Esophagus (tissue), 2 donors: ENCODE data around the gene TLR3. TPM values are rescaled to one million over a fixed set of nuclear protein-coding genes. Genes with fewer than 3 reads are reported as not detected.

Source experiments
- H3K27ac ChIP-seq, 2 donors: one replicate each; pipeline ENCODE4 v1.5.1; 2013; ENCODE audit warnings: low read depth in 2 of 2, mild to moderate bottlenecking in 2 of 2, inconsistent platforms in 1 of 2, low read length in 1 of 2, moderate library complexity in 1 of 2
- H3K27me3 ChIP-seq, 2 donors: one replicate each; pipeline ENCODE4 v1.6.1; 2013; ENCODE audit warnings: low read length in 2 of 2, control low read depth in 1 of 2, mild to moderate bottlenecking in 1 of 2; ENCODE audit not compliant: insufficient read depth in 2 of 2, control insufficient read depth in 1 of 2
- H3K36me3 ChIP-seq, 2 donors: one replicate each; pipeline ENCODE4 v1.6.1; 2013; ENCODE audit warnings: low read length in 1 of 2; ENCODE audit not compliant: control insufficient read depth in 2 of 2, insufficient read depth in 2 of 2
- H3K4me1 ChIP-seq, 2 donors: one replicate each; pipeline ENCODE4 v1.6.1; 2013; ENCODE audit warnings: low read length in 1 of 2; ENCODE audit not compliant: control insufficient read depth in 2 of 2, insufficient read depth in 2 of 2
- H3K4me3 ChIP-seq, 2 donors: one replicate each; pipeline ENCODE4 v1.5.1; 2013; ENCODE audit warnings: low read length in 2 of 2, mild to moderate bottlenecking in 2 of 2, low read depth in 1 of 2, moderate library complexity in 1 of 2
- H3K9me3 ChIP-seq, 2 donors: one replicate each; pipeline ENCODE4 v1.6.1; 2013; ENCODE audit warnings: mild to moderate bottlenecking in 2 of 2, low read depth in 1 of 2, low read length in 1 of 2, moderate library complexity in 1 of 2; ENCODE audit not compliant: control insufficient read depth in 2 of 2, insufficient read depth in 1 of 2
- WGBS, 2 donors: extraction: QIAGEN DNeasy Blood & Tissue Kit; methylation state at CpG; one replicate each; pipeline ENCODE4 v1.1.7; 2013; 5-methylcytosine and 5-hydroxymethylcytosine counted together
- polyA plus RNA-seq, 2 donors: library from polyadenylated mRNA; stranded (reverse); fragments of 200-250 nt; gene quantifications; one replicate each; pipeline ENCODE4 v1.2.3, GENCODE V29; 2013
- donor health status: healthy with polysubstance abuse.
- donor health status: Bipolar disorder and iron deficiency.

The TLR3 gene
- polyA plus RNA-seq, 2 donors, result 2.1 to 3.6 TPM

- 60 to 63% methylated on average over 7 of the region's 7 CpGs for WGBS, 2 donors
- Histone ChIP-seq H3K4me1 (no peaks in the 10 kb centered on the region), H3K9me3 (no peaks in the 10 kb centered on the region), H3K4me3 (no peak overlapping the region), H3K36me3 (peaks cover 0 to 4% of the 10 kb centered on the region in 2 donors), H3K27me3 (no peaks in the 10 kb centered on the region), H3K27ac (no peak overlapping the region)
These were observed 49.6 kb downstream of the TLR3 start for GRCh38 chr4:186118582-186118981.

- H3K9me3 ChIP-seq, result no peaks in the 10 kb centered on the region
- WGBS, 2 donors, result 79 to 88% methylated on average over 2 of the region's 2 CpGs
- H3K4me3 ChIP-seq, result no peak overlapping the region
- no peaks in the 10 kb centered on the region for H3K27me3 ChIP-seq
- peaks cover 0 to 4% of the 10 kb centered on the region in 2 donors for H3K36me3 ChIP-seq
- H3K4me1 ChIP-seq, result no peaks in the 10 kb centered on the region
- no peak overlapping the region for H3K27ac ChIP-seq
These were observed 52.1 kb downstream of the TLR3 start for GRCh38 chr4:186121057-186121456.

GRCh38 chr4:186128842-186129241 lies 59.9 kb downstream of the TLR3 start:
- Histone ChIP-seq H3K9me3 (no peaks in the 10 kb centered on the region), H3K4me3 (no peak overlapping the region), H3K4me1 (no peaks in the 10 kb centered on the region), H3K36me3 (no peaks in the 10 kb centered on the region), H3K27me3 (no peaks in the 10 kb centered on the region), H3K27ac (no peak overlapping the region)
- WGBS, 2 donors, result 88 to 91% methylated on average over 3 of the region's 3 CpGs

- Histone ChIP-seq H3K27ac (no peak overlapping the region), H3K9me3 (no peaks in the 10 kb centered on the region), H3K27me3 (no peaks in the 10 kb centered on the region), H3K36me3 (no peaks in the 10 kb centered on the region), H3K4me3 (no peak overlapping the region), H3K4me1 (no peaks in the 10 kb centered on the region)
- WGBS, 2 donors, result 84 to 85% methylated on average over 2 of the region's 2 CpGs
These were observed 63.0 kb downstream of the TLR3 start for GRCh38 chr4:186131935-186132334.

- Histone ChIP-seq H3K27ac (no peak overlapping the region), H3K9me3 (no peaks in the 10 kb centered on the region), H3K36me3 (no peaks in the 10 kb centered on the region), H3K27me3 (no peaks in the 10 kb centered on the region), H3K4me1 (no peaks in the 10 kb centered on the region), H3K4me3 (no peak overlapping the region)
- WGBS, 2 donors, result 22 to 26% methylated on average over 4 of the region's 4 CpGs
These were observed 63.8 kb downstream of the TLR3 start for GRCh38 chr4:186132577-186133242.

- WGBS, 2 donors, result 73 to 78% methylated on average over 3 of the region's 3 CpGs
These were observed 65.3 kb downstream of the TLR3 start for GRCh38 chr4:186134257-186134656.

GRCh38 chr4:186134861-186135260 lies 65.9 kb downstream of the TLR3 start:
- no peaks in the 10 kb centered on the region for H3K36me3 ChIP-seq
- H3K4me3 ChIP-seq, result no peak overlapping the region
- WGBS, 2 donors, result 93 to 96% methylated on average over 11 of the region's 11 CpGs
- no peak overlapping the region for H3K27ac ChIP-seq
- H3K9me3 ChIP-seq, result no peaks in the 10 kb centered on the region
- H3K27me3 ChIP-seq, result no peaks in the 10 kb centered on the region
- H3K4me1 ChIP-seq, result no peaks in the 10 kb centered on the region

More at GRCh38 chr4:186134257-186134656, 65.3 kb downstream of the TLR3 start:
- Histone ChIP-seq H3K36me3 (no peaks in the 10 kb centered on the region), H3K27me3 (no peaks in the 10 kb centered on the region), H3K4me3 (no peak overlapping the region), H3K4me1 (no peaks in the 10 kb centered on the region), H3K27ac (no peak overlapping the region), H3K9me3 (no peaks in the 10 kb centered on the region)

GRCh38 chr4:186137196-186137794 lies 68.3 kb downstream of the TLR3 start:
- no peak overlapping the region for H3K4me3 ChIP-seq
- no peaks in the 10 kb centered on the region for H3K27me3 ChIP-seq
- no peaks in the 10 kb centered on the region for H3K4me1 ChIP-seq
- WGBS, 2 donors, result 63 to 64% methylated on average over 6 of the region's 6 CpGs
- H3K9me3 ChIP-seq, result peaks cover 0 to 2% of the 10 kb centered on the region in 2 donors
- H3K27ac ChIP-seq, result no peak overlapping the region
- H3K36me3 ChIP-seq, result no peaks in the 10 kb centered on the region
